ENCODE results near the gene SYNJ2.
"Not testable (repeated sequence)": the region's sequence is repeated elsewhere in the genome, so short reads cannot be mapped to it uniquely, and the experiment has no call there.

Gene SYNJ2

DNA sequence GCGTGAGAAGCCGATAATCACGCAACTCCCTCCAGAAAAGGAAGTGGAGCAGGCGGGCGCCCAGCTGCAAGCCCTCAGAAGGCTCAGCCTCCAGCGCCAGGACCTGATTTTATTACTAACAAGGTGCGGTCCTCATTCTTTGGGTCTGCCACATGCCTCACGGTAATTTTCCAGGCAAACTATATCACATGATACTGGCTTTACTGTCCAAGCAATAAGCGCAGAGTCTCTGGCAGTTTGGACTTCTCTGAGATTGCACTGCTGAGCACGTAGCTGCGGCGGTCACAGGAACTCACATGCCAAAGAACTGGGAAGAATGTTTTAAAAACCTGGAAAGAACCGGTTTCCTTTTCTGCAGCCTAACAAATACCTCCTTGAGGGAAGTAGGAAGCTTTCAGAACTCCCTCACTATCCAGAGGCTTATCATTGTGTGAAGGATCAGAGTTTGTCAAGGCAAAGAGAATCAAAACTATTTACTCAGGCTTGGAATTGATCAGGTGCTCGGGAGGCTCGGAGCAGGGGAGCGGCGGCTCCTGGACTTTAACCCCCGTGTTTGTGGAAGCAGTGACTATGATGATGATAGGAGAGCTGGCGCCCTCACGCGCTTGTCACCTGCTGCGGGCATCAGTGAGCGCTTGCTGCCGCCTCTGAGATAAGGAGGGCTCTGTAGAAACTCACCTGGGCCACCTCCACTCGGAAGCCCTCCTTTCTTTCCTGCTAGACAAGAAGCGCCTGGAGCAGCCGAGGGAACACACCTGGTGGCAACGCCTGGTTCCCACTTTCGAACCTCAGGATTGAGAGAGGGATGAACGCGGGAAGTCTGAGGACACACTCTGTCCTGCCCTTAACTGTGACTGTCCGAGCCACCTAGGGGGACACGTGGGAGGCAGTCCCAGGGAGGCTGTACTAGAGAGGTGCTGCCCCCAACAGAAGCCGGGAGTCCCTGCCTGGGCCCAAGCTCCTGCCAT is 27.2 kb upstream of the SYNJ2 start:
- DNase-seq = no peak

DNA sequence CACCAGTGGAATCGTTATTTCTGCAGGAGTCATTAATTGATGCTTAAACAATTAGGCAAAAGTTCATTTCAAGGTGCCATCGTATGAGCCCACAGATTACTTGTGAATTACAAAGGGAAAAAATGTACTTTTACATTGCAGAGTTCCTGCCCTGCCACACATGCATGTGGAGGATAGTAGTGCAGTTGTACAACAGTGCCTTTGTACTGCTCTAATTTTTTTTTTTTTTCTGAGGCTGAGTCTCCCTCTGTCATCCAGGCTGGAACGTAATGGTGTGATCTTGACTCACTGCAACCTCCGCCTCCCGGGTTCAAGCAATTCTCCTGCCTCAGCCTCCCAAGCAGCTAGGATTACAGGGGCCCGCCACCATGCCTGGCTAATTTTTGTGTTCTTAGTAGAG is 26.0 kb upstream of the SYNJ2 start:
- DNase-seq = no peak

DNA sequence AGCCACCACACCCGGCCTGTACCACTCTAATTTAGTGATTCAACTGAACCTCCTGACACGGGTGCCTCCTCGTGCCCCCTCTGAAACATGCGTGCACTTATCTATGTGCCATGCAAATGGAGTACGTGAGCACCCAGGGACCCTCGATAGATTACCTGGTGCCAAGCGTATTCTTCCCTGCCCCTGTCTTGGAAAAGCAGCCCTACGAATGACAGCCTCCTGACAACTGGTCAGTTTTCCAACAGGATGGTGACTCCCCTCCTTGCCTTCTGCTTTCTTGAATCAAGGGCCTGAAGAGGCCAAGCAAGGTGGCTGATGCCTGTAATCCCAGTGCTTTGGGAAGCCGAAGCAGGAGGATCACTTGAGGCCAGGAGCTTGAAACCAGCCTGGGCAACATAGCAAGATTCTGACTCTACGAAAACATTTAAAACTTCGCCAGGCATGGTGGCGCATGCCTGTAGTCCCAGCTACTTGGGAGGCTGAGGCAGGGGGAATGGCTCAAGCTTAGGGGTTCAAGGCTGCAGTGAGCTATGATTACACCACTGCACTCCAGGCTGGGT is 25.4 kb upstream of the SYNJ2 start:
- no peak for DNase-seq

DNA sequence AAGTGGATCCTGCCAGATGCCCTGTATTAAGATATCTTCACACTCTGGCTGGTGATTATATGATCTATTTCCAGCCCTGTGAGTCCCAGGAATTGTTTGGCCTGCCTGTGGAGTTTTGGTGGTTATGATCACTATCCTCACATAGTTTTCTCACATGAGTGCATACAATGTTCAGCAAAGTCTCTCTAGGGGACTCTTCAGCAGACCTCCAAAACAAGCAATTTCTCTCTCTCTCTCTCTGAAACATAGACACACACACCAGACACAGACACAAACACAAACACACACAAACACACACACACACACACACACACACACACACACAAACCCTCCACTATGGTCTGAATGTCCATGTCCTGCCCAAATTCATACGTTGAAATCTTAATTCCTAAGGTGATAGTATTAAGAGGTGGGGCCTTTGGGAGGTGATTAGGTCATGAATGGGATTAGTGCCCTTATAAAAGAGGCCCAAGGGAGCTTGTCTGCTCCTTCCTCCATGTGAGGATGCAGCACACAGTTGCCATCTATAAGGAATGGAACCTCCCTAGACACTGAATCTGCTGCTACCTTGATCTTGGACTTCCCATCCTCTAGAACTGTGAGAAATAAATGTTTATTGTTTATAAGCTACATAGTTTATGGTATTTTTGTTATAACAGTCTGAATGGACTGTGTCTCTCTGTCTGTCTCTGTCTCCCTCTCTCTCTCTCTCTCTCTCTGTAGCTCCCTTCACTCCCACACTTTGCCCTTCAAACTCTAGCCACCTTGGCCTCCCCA is 22.0 kb upstream of the SYNJ2 start:
- DNase-seq = no peak

DNA sequence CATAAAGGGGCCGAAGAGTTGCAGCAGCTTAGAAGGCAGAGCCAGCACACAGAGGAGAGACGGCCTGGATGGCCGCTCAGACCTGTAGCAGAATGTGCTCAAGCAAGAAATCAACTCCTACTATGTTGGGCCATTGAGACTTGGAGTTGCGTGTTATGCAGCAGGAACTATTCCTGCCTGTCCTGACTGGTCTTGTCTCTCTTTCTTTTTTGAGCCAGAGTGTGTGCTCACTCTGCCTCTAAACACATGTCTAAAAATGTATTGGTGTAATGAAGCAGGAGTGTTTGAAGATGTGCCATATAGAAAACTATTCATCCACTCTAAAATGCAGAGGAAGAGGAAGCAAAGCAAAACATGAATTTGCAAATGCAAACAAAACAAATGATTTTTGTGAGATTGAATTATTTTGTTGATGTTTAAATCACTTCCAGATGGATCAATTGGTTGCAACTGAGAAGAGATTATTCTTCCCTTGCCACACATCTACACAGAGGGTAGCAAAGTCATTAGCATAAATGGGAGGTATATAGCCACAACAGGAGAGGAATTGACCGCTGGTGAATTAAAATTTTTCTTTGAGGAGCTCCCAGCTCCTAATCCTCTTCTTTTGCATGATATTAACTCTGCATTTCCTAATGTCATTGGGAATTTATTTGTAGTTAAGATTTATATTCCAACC is 20.4 kb upstream of the SYNJ2 start:
- DNase-seq = no peak

DNA sequence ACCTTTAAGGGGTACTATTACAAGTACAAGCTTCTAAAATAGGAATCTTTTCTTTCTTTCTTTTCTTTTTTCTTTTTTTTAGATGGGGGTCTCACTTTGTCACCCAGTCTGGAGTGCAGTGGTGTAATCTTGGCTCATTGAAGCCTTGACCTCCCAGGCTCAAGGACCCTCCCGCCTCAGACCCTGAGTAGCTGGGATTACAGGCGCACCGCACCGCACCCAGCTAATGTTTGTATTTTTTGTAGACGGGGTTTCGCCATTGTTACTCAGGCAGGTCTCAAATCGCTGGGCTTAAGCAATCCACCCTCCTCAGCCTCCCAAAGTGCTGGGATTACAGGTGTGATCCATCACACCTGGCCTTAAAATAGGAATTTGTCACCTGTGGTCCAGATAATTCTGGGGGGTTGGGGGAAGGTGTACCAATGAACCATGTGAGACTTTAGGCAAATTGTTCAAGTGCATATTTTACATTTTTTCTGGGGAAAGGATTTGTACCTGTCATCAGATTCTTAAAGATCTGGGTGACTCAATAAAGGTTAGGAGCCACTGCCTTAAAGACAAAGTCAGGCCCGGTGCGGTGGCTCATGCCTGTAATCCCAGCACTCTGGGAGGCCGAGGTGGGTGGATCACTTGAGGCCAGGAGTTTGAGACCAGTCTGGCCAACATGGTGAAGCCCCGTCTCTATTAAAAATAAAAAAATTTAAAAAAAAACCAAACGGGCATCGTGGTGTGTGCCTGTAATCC is 19.7 kb upstream of the SYNJ2 start:
- no peak for DNase-seq

DNA sequence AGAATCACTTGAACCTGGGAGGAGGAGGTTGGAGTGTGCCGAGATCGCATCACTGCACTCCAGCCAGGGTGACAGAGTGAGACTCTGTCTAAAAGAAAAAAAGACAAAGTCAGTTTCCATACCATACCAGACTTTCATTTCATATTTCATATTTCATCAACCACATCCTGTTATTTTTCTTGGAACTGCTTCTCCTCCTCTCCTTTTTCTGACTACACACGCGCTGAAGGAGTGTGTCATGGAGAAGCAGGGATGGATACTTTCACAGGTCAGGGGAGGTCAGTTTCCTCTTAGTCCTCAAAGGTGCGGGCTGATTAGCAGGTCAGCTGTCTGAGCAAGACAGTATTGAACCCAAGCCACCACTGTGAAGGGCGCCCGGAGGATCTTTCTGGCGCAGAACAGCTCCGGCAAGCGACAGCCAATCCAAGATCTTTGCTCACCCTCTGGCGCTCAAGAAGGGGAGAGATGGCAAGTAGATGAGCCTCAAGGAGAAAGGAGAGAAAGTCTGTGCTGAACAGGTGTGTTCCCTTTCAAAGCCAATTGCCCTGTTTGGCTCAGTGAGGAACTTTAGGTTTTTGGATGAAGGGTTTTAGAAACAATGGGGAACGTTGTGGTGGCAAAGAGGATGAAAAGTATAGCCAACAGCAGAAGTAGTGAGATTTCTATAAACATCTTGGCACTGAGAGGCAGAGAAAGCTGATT is 18.9 kb upstream of the SYNJ2 start:
- DNase-seq = no peak

GRCh38 chr6:157964100-157964499 is 17.6 kb upstream of the SYNJ2 start:
- no peak for DNase-seq

DNA sequence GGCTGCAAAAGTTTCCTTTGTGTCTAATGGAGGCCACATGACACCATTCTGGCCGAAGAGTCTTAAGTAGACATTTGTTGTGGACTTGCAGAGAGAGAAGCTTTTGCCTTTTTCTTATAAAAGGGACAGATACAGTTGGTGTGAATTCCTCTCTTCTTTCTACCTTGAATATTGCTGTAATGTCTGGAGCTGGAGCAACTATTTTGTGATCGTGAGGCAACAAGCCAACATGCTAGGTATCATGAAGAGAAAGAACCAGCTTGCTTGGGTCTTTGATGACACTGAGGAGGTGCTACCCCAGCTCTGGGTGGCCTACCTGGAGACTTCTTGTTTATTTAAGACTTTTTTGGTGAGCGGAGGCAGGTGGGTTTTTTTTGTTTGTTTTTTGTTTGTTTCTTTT is 16.3 kb upstream of the SYNJ2 start:
- no peak for DNase-seq

DNA sequence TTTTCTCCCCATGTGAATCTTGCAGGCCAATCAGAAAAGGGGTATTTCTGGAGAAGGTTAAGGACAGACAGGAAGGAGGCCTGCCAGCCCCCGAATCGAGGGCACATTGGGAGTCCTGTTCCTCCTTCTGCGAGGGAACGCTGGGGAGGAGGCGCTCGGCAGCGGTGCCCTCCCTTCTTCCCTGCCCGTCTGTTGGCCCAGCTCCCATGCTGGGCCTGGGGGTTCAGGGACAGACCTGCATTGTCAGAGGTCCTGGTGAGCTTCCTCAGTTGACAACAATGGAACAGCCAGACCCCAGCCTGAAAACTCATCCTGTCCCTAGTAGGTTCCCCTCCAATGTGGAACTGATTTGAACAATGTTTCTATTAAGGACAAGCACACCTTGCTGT is 15.1 kb upstream of the SYNJ2 start:
- DNase-seq = no peak

- no peak for DNase-seq
Measured at GRCh38 chr6:157967020-157967419, 14.6 kb upstream of the SYNJ2 start.

GRCh38 chr6:157967486-157967885 is 14.2 kb upstream of the SYNJ2 start:
- DNase-seq = no peak

- not testable (repeated sequence) for DNase-seq
Measured at GRCh38 chr6:157972177-157972576, 9.5 kb upstream of the SYNJ2 start.

DNA sequence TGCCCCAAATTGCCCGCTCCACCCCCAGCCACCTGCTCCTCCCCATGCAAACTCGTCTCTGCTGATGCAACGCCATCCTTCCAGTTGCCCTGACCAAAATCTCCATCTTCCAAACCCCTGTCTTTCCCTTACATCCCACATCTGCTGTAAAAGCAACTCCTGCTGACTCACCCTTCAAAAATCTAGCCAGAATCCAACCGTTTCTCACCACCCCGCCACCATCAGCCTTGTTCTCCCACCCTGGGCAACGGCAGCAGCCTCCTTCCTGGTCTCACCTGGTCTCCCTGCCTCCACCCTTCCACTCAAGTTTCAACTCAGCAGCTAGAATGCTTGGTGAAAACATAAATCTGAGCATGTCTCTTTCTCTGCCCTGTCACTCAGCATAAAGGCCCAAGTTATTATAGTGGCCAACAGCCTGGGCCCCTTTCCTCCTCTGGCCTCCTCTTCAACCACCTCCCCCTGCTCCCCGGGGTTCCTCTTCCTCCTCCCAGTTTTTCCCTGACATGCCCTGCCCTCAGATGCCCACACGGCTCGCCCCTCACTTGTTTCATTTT is 7.2 kb upstream of the SYNJ2 start:
- DNase-seq = no peak

- no peak for DNase-seq
Measured at GRCh38 chr6:157974967-157975366, 6.7 kb upstream of the SYNJ2 start.

DNA sequence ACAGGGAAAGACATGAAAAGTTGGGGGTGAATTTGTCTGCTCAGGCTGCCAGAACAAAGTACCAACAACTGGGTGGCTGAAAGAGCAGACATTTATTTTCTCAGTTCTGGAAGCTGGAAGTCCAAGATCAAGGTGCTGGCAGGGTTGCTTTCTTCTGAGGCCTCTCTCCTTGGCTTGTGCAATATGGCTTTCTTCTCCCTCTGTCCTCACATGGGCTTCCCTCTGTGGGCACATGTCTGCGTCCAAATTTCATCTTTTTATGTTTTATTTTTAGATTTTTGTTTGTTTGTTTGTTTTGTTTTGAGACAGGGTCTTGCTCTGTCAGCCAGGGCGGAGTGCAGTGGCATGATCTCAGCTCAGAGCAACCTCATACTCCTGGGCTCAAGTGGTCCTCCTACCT is 6.2 kb upstream of the SYNJ2 start:
- DNase-seq = no peak

GRCh38 chr6:157976345-157977175 is 5.1 kb upstream of the SYNJ2 start:
- no peak for DNase-seq

GRCh38 chr6:157977176-157977804 is 4.4 kb upstream of the SYNJ2 start:
- no peak for DNase-seq
